ENCODE data around the gene TRAPPC2B. TPM values are rescaled to one million over a fixed set of nuclear protein-coding genes. Genes with fewer than 3 reads are reported as not detected.

Gene TRAPPC2B
- total and polyA plus RNA-seq, 2 of the 13 experiments (the other 11 are each of a cell fraction or from before 2014, with no cell fraction given): 13.3 to 17.7 TPM

DNA sequence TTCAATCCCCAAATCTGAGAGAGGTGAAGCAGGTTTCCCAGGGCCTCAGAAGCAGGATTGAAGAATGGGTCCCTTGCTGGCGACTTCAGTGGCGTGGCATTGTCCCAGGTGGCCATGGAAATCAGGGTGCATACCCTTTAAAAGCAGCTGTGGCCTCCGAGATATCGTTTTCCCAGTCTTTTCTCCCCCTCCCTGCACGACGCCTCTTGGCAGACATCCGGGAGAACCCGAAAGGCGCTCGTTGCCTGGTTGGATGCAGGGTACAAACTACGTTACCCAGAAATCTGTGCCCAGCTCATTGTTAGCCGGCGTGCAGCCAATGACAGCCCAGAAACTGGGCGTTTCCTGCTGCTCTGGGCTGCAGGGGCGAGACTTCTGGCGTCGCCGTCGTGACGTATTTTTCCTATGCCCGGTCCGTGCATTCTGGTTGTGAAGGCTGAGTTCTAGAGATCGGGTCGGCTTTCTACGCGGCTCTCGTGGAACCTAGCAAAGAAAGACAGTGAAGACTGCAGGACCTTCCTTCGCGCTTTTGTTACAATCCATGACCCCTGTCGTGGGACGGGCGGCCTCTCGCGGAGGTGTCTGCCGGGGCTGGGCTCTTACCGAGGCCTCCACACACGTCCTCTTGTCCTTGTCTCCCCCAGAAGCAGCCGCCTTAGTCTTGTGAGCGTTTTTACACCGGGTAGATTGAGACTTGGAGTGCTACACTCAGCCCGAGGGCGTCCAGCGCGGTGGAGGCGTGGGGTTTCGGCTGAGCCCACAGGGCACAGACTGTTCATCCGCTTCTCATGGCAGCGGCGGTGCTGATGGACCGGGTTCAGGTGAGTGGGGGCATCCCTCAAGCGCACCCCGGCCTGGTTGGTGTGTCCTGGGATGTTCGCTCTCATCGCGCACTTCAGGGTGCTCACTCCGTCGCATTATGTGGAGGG is 12.2 kb upstream of the TRAPPC2B start, which contains the start of gene ZNF304 (continued):
- TF ChIP-seq, protein P1, sequence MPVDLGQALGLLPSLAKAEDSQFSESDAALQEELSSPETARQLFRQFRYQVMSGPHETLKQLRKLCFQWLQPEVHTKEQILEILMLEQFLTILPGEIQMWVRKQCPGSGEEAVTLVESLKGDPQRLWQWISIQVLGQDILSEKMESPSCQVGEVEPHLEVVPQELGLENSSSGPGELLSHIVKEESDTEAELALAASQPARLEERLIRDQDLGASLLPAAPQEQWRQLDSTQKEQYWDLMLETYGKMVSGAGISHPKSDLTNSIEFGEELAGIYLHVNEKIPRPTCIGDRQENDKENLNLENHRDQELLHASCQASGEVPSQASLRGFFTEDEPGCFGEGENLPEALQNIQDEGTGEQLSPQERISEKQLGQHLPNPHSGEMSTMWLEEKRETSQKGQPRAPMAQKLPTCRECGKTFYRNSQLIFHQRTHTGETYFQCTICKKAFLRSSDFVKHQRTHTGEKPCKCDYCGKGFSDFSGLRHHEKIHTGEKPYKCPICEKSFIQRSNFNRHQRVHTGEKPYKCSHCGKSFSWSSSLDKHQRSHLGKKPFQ (CRISPR knock-in tag; IDR thresholded peaks at IDR 0.05; ENCODE audit: insufficient replicate concordance): no peak
- TF ChIP-seq NONO (IDR thresholded peaks at IDR 0.05) (no peak), NONO (CRISPR knock-in tag; conservative IDR thresholded peaks at IDR 0.05) (peak; percentile 61; the same call in 1 of the 2 replicates), TEAD3 (CRISPR knock-in tag; optimal IDR thresholded peaks at IDR 0.05; ENCODE audit: borderline replicate concordance) (peak; percentile 21), NKX3-1 (CRISPR knock-in tag; IDR thresholded peaks at IDR 0.05) (no peak), ZNF773 (CRISPR knock-in tag; IDR thresholded peaks at IDR 0.05; ENCODE audit: borderline replicate concordance) (no peak), CBX1 (IDR thresholded peaks at IDR 0.05; ENCODE audit: low read depth) (no peak), YEATS2 (CRISPR knock-in tag; IDR thresholded peaks at IDR 0.05; ENCODE audit: borderline replicate concordance) (peak; percentile 90), RFXAP (CRISPR knock-in tag; IDR thresholded peaks at IDR 0.05; ENCODE audit: borderline replicate concordance) (0 out of 2 replicates have a peak, but pooled peaks have one; percentile 20), ELF1 (CRISPR knock-in tag; IDR thresholded peaks at IDR 0.05) (peak; percentile 87), TRIM24 (CRISPR knock-in tag; IDR thresholded peaks at IDR 0.05) (no peak), KLF13 (CRISPR knock-in tag; IDR thresholded peaks at IDR 0.05) (no peak), ADNP (CRISPR knock-in tag; IDR thresholded peaks at IDR 0.05) (no peak), ZNF761 (CRISPR knock-in tag; conservative IDR thresholded peaks at IDR 0.05) (no peak; the same call in 1 of the 2 replicates)
- TF ChIP-seq, protein P2, sequence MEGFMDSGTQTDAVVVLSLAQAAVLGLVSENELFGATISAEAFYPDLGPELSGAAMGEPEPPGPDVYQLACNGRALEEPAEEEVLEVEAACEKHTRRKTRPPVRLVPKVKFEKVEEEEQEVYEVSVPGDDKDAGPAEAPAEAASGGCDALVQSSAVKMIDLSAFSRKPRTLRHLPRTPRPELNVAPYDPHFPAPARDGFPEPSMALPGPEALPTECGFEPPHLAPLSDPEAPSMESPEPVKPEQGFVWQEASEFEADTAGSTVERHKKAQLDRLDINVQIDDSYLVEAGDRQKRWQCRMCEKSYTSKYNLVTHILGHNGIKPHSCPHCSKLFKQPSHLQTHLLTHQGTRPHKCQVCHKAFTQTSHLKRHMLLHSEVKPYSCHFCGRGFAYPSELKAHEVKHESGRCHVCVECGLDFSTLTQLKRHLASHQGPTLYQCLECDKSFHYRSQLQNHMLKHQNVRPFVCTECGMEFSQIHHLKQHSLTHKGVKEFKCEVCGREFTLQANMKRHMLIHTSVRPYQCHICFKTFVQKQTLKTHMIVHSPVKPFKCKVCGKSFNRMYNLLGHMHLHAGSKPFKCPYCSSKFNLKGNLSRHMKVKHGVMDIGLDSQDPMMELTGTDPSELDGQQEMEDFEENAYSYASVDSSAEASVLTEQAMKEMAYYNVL (CRISPR knock-in tag; IDR thresholded peaks at IDR 0.05; ENCODE audit: borderline replicate concordance): no peak
- TF ChIP-seq, protein P3, sequence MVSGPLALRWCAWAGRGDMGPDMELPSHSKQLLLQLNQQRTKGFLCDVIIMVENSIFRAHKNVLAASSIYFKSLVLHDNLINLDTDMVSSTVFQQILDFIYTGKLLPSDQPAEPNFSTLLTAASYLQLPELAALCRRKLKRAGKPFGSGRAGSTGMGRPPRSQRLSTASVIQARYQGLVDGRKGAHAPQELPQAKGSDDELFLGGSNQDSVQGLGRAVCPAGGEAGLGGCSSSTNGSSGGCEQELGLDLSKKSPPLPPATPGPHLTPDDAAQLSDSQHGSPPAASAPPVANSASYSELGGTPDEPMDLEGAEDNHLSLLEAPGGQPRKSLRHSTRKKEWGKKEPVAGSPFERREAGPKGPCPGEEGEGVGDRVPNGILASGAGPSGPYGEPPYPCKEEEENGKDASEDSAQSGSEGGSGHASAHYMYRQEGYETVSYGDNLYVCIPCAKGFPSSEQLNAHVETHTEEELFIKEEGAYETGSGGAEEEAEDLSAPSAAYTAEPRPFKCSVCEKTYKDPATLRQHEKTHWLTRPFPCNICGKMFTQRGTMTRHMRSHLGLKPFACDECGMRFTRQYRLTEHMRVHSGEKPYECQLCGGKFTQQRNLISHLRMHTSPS (CRISPR knock-in tag; IDR thresholded peaks at IDR 0.05; ENCODE audit: low read depth): 0 out of 2 replicates have a peak, but pooled peaks have one; percentile 14
- TF ChIP-seq, protein P4, sequence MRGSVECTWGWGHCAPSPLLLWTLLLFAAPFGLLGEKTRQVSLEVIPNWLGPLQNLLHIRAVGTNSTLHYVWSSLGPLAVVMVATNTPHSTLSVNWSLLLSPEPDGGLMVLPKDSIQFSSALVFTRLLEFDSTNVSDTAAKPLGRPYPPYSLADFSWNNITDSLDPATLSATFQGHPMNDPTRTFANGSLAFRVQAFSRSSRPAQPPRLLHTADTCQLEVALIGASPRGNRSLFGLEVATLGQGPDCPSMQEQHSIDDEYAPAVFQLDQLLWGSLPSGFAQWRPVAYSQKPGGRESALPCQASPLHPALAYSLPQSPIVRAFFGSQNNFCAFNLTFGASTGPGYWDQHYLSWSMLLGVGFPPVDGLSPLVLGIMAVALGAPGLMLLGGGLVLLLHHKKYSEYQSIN (CRISPR knock-in tag; IDR thresholded peaks at IDR 0.05; ENCODE audit: borderline replicate concordance): no peak
- TF ChIP-seq, protein P5, sequence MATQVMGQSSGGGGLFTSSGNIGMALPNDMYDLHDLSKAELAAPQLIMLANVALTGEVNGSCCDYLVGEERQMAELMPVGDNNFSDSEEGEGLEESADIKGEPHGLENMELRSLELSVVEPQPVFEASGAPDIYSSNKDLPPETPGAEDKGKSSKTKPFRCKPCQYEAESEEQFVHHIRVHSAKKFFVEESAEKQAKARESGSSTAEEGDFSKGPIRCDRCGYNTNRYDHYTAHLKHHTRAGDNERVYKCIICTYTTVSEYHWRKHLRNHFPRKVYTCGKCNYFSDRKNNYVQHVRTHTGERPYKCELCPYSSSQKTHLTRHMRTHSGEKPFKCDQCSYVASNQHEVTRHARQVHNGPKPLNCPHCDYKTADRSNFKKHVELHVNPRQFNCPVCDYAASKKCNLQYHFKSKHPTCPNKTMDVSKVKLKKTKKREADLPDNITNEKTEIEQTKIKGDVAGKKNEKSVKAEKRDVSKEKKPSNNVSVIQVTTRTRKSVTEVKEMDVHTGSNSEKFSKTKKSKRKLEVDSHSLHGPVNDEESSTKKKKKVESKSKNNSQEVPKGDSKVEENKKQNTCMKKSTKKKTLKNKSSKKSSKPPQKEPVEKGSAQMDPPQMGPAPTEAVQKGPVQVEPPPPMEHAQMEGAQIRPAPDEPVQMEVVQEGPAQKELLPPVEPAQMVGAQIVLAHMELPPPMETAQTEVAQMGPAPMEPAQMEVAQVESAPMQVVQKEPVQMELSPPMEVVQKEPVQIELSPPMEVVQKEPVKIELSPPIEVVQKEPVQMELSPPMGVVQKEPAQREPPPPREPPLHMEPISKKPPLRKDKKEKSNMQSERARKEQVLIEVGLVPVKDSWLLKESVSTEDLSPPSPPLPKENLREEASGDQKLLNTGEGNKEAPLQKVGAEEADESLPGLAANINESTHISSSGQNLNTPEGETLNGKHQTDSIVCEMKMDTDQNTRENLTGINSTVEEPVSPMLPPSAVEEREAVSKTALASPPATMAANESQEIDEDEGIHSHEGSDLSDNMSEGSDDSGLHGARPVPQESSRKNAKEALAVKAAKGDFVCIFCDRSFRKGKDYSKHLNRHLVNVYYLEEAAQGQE (IDR thresholded peaks at IDR 0.05; ENCODE audit: borderline replicate concordance in 1 of 2, low read depth in 1 of 2, low read length in 2 of 2): no peak
